GM12801 (cell line): ENCODE results near the gene FANCC.

Source experiments
- TF ChIP-seq, protein P1 (sequence below): IDR thresholded peaks from one replicate; pipeline ENCODE4 v1.5.1; 2011; ENCODE audit warnings: control low read depth; ENCODE audit not compliant: insufficient read length; ENCODE audit errors: extremely low read depth

The FANCC gene

GRCh38 chr9:95104581-95104960 lies 212.9 kb downstream of the FANCC start:
- TF ChIP-seq, protein P1, sequence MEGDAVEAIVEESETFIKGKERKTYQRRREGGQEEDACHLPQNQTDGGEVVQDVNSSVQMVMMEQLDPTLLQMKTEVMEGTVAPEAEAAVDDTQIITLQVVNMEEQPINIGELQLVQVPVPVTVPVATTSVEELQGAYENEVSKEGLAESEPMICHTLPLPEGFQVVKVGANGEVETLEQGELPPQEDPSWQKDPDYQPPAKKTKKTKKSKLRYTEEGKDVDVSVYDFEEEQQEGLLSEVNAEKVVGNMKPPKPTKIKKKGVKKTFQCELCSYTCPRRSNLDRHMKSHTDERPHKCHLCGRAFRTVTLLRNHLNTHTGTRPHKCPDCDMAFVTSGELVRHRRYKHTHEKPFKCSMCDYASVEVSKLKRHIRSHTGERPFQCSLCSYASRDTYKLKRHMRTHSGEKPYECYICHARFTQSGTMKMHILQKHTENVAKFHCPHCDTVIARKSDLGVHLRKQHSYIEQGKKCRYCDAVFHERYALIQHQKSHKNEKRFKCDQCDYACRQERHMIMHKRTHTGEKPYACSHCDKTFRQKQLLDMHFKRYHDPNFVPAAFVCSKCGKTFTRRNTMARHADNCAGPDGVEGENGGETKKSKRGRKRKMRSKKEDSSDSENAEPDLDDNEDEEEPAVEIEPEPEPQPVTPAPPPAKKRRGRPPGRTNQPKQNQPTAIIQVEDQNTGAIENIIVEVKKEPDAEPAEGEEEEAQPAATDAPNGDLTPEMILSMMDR: no peak

DNA sequence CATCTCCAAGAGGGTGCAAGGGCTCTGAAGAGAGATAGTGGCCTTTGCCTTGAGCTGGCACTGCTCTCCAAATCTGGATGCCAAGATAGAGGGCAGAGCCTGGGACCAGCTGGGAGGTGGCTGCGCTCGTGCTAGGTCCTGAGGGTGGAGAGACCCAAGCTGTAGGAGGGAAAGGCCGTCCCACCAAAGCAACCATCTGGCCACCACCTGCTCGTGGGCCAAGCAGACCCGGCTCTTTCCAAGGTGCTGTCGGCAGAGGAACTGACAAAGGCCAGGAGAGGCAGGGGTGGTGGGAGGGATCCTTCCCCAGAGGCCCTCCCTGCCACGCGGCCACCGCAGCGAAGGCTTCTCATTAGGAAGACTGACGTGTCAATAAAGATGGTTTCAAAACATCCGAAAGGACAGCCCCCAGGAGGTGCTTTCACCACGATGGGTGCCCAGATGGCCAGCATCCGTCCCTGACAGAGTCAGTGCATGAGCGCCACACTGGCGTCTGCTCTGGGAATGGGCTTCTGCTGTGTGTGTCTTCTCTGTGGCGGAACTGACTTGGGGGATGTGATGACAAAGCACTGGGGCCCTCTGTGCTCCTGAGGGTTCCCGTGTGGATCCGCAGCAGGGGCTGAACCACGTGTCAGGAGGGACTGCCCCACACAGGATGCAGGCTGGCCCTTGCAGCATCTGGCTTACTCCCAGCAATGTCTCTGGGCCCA lies 213.5 kb downstream of the FANCC start:
- TF ChIP-seq, protein P1: no peak

DNA sequence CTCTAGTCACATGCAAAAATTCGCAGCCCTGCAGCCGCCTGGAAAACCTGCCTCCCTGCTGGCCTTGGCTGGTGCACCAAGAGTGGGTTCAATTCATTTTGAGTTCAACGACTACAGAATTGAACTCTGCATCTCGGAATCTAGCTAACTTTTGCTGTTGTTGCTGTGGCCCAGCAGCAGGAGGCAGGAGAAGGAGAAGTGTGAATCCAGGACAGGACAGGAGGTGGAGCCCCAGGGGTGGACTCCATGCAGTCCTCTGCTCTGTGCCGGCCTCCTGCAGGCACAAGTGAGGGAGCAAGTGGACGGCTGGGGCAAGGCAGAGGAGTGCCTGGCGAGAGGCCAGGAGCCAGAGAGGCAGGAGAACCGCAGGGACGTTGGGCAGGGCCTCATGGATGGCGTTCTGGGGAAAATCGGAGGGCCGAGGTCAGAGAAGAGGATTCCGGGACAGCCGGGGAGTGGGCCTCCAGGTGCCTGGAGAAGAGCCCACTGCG lies 214.2 kb downstream of the FANCC start:
- TF ChIP-seq, protein P1: no peak

GRCh38 chr9:95102572-95102971 lies 214.9 kb downstream of the FANCC start:
- TF ChIP-seq, protein P1: no peak

GRCh38 chr9:95102001-95102433 lies 215.5 kb downstream of the FANCC start:
- TF ChIP-seq, protein P1: no peak

DNA sequence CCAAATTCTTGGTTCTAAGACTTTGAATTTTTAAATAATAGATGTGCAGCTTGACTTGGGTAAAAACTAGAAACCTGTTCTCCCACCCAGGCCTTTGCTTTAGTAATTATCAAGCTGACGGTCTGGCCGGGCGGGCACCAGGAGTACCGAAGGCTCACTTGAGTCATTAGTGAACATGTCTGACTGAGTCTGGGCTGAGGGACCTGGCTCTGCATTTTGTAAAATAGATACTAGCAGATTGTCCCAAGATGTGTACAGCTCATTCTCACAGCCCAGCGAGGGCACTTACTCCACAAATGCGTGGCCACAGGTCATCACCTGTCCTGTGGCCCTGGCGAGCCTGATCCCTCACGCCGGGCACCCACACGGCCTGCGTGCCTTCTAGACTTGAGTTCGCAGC lies 216.2 kb downstream of the FANCC start:
- TF ChIP-seq, protein P1: no peak

- TF ChIP-seq, protein P1: no peak
Observed at GRCh38 chr9:95100071-95100627, 217.4 kb downstream of the FANCC start.
